Vagina (tissue), 2 donors: ENCODE results near the gene DCDC2C. TPM values are rescaled to one million over a fixed set of nuclear protein-coding genes. Genes with fewer than 3 reads are reported as not detected.

Source experiments
- DNase-seq, 2 donors: peaks; one replicate each; pipeline ENCODE4 v3.0.0-alpha.2; 2017; ENCODE audit errors: extremely low spot score in 2 of 2
- H3K27ac ChIP-seq: fragments of 200-600 bp; sonication (generic); one replicate; pipeline ENCODE4 v1.5.1; 2019
- H3K27me3 ChIP-seq: fragments of 200-600 bp; sonication (generic); one replicate; pipeline ENCODE4 v1.5.1; 2019
- H3K36me3 ChIP-seq, 2 donors: fragments of 200-600 bp; sonication (generic); one replicate each; pipeline ENCODE4 v1.5.1; 2017 to 2019
- H3K4me1 ChIP-seq: fragments of 200-600 bp; sonication (generic); one replicate; pipeline ENCODE4 v1.5.1; 2019
- H3K4me3 ChIP-seq, 2 donors: fragments of 200-600 bp; sonication (generic); 1 replicate in 1 of 2; 2 replicates in 1 of 2; pipeline ENCODE4 v1.5.1; 2016 to 2019
- H3K9me3 ChIP-seq: fragments of 200-600 bp; sonication (generic); one replicate; pipeline ENCODE4 v1.5.1; 2019
- CTCF ChIP-seq, 3 experiments: fragments of 450-650 bp in 2 of 3; fragments of 200-600 bp in 1 of 3; sonication (generic) in 1 of 3; IDR thresholded peaks; one replicate each; pipeline ENCODE4 v1.5.1; 2017 to 2019; ENCODE audit warnings: antibody characterized with exemption in 3 of 3, mild to moderate bottlenecking in 2 of 3, moderate library complexity in 2 of 3
- POLR2A ChIP-seq, 2 donors: fragments of 450-650 bp; IDR thresholded peaks; one replicate each; pipeline ENCODE4 v1.6.1; 2017; ENCODE audit warnings: antibody characterized with exemption in 2 of 2, mild to moderate bottlenecking in 2 of 2, moderate library complexity in 2 of 2
- POLR2AphosphoS5 ChIP-seq, 2 donors: sonication (generic); formaldehyde crosslinking; IDR thresholded peaks; one replicate each; pipeline ENCODE4 v1.9.0; 2017; ENCODE audit warnings: antibody characterized with exemption in 2 of 2, mild to moderate bottlenecking in 2 of 2, low read depth in 1 of 2; ENCODE audit not compliant: insufficient read depth in 1 of 2
- intact Hi-C: fragments of 100-400 bp; cut with DNase I; formaldehyde crosslinking; loops from one replicate; pipeline ENCODE4 v1.15.1; 2023
- total RNA-seq: library from RNA; depleted of rRNA; stranded (reverse); fragments of >200 nt; gene quantifications from one replicate; pipeline ENCODE4 v1.2.3, GENCODE V29; 2016

Gene DCDC2C
- not detected for total RNA-seq

- intact Hi-C loops = no loop called here
- Histone ChIP-seq H3K27me3 (peaks cover 11% of the 10 kb centered on the region), H3K36me3 (no peaks in the 10 kb centered on the region), H3K27ac (no peak within 1 kb of the TSS), H3K4me3 (no peak within 1 kb of the TSS), H3K4me1 (peaks cover 5% of the 10 kb centered on the region), H3K9me3 (no peaks in the 10 kb centered on the region)
- no peak for DNase-seq
- TF ChIP-seq CTCF (IDR thresholded peaks at IDR 0.05) (no peak), POLR2AphosphoS5 (IDR thresholded peaks at IDR 0.05; ENCODE audit: insufficient read depth in 1 of 2, low read depth in 1 of 2) (no peak), POLR2A (IDR thresholded peaks at IDR 0.05) (no peak)
Measured at GRCh38 chr2:3703236-3703756, at the start of gene DCDC2C. Gene DCDC2C (plus strand): TSS chr2:3703575. CDS start chr2:3703752, 177 bp downstream.

- no peak overlapping the region for H3K27ac ChIP-seq
- H3K36me3 ChIP-seq = no peaks in the 10 kb centered on the region
- TF ChIP-seq POLR2AphosphoS5 (IDR thresholded peaks at IDR 0.05; ENCODE audit: insufficient read depth in 1 of 2, low read depth in 1 of 2) = no peak
- no peak for TF ChIP-seq CTCF (IDR thresholded peaks at IDR 0.05)
- TF ChIP-seq POLR2A (IDR thresholded peaks at IDR 0.05) = no peak
- no peak for DNase-seq
- H3K4me1 ChIP-seq = peaks cover 4% of the 10 kb centered on the region
- no peaks in the 10 kb centered on the region for H3K9me3 ChIP-seq
- no peak overlapping the region for H3K4me3 ChIP-seq
- intact Hi-C loops = loop anchor here (10.0 kb wide), 1 partner anchor 229 kb away; no protein-coding TSS in a partner anchor
- H3K27me3 ChIP-seq = no peaks in the 10 kb centered on the region
Measured at GRCh38 chr2:3654011-3654410, 49.4 kb upstream of the DCDC2C start.

GRCh38 chr2:3654531-3655225 is 48.7 kb upstream of the DCDC2C start:
- DNase-seq = no peak
- Histone ChIP-seq H3K27me3 (no peaks in the 10 kb centered on the region), H3K4me3 (no peak overlapping the region), H3K4me1 (peaks cover 4% of the 10 kb centered on the region), H3K27ac (no peak overlapping the region), H3K36me3 (no peaks in the 10 kb centered on the region), H3K9me3 (no peaks in the 10 kb centered on the region)
- intact Hi-C loops = loop anchor here (10.0 kb wide), 1 partner anchor 230 kb away; no protein-coding TSS in a partner anchor
- TF ChIP-seq POLR2A (IDR thresholded peaks at IDR 0.05) (no peak), POLR2AphosphoS5 (IDR thresholded peaks at IDR 0.05; ENCODE audit: insufficient read depth in 1 of 2, low read depth in 1 of 2) (no peak), CTCF (IDR thresholded peaks at IDR 0.05) (no peak)

- intact Hi-C loops = loop anchor here (10.0 kb wide), 1 partner anchor 231 kb away; no protein-coding TSS in a partner anchor
- Histone ChIP-seq H3K27me3 (no peaks in the 10 kb centered on the region), H3K9me3 (no peaks in the 10 kb centered on the region), H3K27ac (no peak overlapping the region), H3K4me3 (no peak overlapping the region), H3K36me3 (no peaks in the 10 kb centered on the region), H3K4me1 (peaks cover 4% of the 10 kb centered on the region)
- no peak for DNase-seq
- no peak for TF ChIP-seq POLR2A (IDR thresholded peaks at IDR 0.05)
- no peak for TF ChIP-seq CTCF (IDR thresholded peaks at IDR 0.05)
- TF ChIP-seq POLR2AphosphoS5 (IDR thresholded peaks at IDR 0.05; ENCODE audit: insufficient read depth in 1 of 2, low read depth in 1 of 2) = no peak
Measured at GRCh38 chr2:3655871-3656761, 47.3 kb upstream of the DCDC2C start.
